Activated gamma-delta T cell (primary cell): ENCODE measurements around the gene ASF1B.
A peak's percentile ranks its signal among the peaks of the same experiment; 100 is the strongest.

Source experiments
- DNase-seq: peaks from one replicate; lab custom pipeline; 2025; lab: John Stamatoyannopoulos, UW

ASF1B gene

GRCh38 chr19:14086098-14086497, 50.3 kb downstream of the ASF1B start:
- DNase-seq, result no peak

DNA sequence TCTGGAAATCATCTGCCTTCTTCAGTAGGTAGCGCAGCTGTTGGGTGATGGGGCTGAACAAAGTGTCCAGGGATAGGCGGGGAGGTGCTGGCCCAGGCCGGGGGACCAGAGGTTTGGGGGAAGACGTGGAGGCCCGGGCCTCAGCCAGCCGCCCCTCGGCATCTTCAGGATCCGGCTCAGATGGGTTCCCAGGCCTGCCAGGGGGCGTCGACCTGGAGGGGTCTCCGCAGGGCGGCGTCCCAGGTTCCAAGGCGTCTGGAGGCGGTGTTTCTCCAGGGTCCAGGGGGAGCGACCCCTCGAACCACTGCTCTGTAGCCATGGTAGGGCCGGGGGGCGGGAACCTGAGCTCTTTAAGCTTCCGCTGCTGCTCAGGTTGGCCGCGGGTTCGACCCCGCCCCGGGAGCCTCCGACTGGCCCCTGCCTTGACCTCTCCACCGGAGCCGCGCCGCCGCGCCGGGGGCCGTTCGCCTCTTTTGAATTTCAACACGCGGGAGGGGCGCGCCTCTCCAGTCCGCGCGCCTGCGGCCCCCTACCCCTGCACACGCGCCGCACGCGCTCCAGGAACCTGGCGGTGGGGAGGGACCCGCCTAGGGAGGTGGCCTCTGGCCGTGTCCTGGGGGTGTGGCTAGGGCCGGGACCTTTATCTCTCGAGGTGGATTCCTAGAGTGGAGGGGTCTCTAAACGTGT, 50.9 kb downstream of the ASF1B start, which contains the start of gene C19orf67:
Gene C19orf67, minus strand, starts transcription at position 475 of the 687 bp plus-strand sequence. Its CDS starts 156 bp downstream, at position 319.
- no peak for DNase-seq

- no peak for DNase-seq
Measured at GRCh38 chr19:14082675-14082960, 53.8 kb downstream of the ASF1B start.

DNA sequence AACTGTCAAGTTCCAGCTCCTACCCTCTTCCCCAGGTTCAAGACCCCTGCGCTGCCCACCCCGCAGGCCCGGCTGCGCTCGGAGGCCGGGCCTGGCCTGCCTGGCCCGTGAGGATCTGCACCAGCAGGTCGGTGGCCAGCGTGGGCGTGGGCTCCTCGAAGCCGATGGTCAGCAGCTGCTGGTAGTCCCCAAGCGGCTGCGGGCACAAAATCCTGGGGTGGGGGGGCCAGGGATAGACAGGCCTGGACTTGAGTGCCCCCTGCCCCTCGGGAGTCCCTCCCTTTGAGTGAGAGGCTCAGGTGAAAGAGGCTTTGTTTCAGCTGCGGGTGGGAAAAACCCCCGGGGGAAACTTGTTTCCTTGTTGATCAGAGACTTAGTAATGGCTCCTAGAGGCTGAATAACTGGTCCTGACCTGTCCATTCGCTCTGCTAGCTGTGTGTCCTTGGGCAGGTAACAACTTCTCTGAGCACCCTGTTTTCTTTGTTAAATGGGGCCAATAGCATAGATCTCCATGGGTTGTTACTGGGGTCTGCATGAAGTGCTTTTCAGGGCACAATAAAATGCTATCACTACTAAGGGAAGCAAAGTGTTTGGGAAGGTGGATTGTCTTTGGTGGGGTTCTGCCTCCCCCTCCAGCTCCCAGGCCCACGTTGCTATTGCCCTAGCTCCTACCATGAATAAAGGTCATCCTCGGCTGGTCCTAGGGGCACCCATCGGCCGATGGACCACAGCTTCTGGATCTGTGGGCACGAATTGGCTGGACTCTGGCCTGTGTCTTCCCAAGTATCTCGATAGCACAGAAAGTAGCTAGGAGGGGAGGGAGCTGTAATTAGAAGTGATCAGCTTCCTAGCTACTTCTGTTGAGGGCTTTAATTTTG, 54.4 kb downstream of the ASF1B start:
- no peak for DNase-seq

DNA sequence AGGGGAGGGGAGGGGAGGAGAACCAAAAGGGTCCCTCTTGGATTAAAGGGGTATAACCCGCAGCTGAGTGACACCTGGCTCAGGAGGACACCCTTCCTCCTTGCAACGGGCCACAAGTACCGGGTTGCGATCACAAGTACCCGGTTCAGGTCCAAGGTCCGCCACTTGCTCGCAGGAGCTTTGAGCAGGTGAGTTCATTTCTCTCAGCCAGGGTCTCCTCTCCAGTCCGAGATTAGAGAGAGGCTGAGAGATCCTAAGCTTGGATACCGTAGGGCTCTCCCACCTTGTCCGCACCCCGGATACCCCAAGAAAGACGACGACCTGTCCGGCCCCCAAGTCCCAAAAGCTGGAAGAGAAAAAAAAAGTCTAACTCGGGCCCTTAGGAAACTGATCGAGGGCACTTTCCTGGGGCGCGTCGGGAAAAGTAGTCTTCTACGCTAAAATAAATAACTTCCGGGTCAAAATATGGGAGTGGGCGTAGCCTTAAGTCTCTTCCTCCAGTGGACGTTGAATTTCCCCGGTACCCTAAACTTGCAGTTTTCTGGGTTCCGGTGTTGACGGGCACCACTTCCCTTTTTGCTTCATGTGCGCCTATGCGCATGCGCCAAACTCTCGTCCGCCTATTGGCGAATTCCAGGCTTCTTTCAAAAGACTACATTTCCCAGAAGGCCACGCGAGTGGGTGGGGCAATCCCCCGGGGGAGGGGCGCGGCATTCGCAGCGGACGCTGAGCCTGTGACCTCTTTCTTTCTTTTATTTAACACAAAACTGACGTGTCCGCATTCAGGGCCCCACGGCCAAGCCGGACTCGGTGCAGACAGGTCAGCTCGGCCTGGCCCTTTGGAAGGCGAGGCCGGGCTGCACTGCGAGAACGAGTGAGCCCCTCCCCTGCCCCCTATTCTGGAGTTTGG, 55.2 kb downstream of the ASF1B start:
- DNase-seq, result peak; percentile 74

GRCh38 chr19:14078411-14078810, 58.0 kb downstream of the ASF1B start:
- no peak for DNase-seq

GRCh38 chr19:14073925-14074838, 62.2 kb downstream of the ASF1B start:
- DNase-seq, result no peak

DNA sequence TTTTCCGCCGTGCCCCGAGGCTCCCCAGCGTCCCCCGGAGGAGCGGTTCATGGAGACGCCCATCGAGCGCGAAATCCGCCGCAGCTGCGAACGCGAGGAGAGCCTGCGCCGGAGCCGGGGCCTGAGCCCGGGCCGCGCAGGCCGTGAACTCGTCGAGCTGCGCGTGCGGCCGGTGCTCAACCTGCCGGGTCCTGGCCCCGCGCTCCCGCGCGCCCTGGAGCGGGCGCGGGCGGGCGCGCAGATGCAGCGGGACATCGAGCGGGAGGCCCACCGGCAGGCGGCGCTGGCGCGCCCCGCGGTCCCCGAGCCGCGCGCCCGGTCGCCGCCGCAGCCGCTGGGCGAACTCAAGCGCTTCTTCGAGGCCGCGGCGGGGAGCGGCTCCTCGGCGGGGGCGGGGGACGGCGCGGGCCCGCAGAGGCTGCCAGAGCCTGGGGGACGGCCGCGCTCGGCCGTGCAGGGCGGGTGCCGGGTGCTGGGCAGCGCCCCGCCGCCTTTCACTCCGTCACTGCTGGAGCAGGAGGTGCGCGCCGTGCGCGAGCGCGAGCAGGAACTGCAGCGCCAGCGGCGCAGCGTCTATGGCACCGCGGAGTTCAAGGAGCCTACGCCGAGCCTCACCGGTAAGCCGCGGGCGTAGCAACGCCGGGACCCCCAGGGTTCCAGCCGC, 63.0 kb downstream of the ASF1B start:
- peak; percentile 66 for DNase-seq

- DNase-seq, result no peak
Measured at GRCh38 chr19:14072535-14073260, 63.7 kb downstream of the ASF1B start, which contains the start of gene MISP3. Gene MISP3 (plus strand): TSS chr19:14072786. CDS start chr19:14073310, 524 bp downstream.

GRCh38 chr19:14070268-14071050, 65.9 kb downstream of the ASF1B start:
- no peak for DNase-seq
